Measurements from ENCODE around the gene SENP1. TPM values are rescaled to one million over a fixed set of nuclear protein-coding genes. Genes with fewer than 3 reads are reported as not detected.

SENP1 gene
- total RNA-seq, 1 experiment from 2014 or later = 17.7 TPM

GRCh38 chr12:48067250-48067938 lies 38.5 kb downstream of the SENP1 start:
- CTCF ChIA-PET = no interaction called here
- no TSS peak for BruUV-seq (replicated peaks)
- intact Hi-C loops (cut with micrococcal nuclease; ENCODE audit: unreplicated experiment) = no loop called here
- H3K27me3 Mint-ChIP-seq (ENCODE audit: unreplicated experiment) = no peaks in the 10 kb centered on the region
- no peak for DNase-seq
- H3K9me3 Mint-ChIP-seq (ENCODE audit: low read depth, unreplicated experiment) = no peaks in the 10 kb centered on the region
- H3K4me3 Mint-ChIP-seq (ENCODE audit: low read depth, unreplicated experiment) = no peak overlapping the region
- H3K36me3 Mint-ChIP-seq (ENCODE audit: insufficient read depth, unreplicated experiment) = peaks cover 5% of the 10 kb centered on the region
- H3K27ac Mint-ChIP-seq (ENCODE audit: unreplicated experiment) = no peak overlapping the region
- TF ChIP-seq, protein P1, sequence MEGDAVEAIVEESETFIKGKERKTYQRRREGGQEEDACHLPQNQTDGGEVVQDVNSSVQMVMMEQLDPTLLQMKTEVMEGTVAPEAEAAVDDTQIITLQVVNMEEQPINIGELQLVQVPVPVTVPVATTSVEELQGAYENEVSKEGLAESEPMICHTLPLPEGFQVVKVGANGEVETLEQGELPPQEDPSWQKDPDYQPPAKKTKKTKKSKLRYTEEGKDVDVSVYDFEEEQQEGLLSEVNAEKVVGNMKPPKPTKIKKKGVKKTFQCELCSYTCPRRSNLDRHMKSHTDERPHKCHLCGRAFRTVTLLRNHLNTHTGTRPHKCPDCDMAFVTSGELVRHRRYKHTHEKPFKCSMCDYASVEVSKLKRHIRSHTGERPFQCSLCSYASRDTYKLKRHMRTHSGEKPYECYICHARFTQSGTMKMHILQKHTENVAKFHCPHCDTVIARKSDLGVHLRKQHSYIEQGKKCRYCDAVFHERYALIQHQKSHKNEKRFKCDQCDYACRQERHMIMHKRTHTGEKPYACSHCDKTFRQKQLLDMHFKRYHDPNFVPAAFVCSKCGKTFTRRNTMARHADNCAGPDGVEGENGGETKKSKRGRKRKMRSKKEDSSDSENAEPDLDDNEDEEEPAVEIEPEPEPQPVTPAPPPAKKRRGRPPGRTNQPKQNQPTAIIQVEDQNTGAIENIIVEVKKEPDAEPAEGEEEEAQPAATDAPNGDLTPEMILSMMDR (IDR thresholded peaks at IDR 0.05; ENCODE audit: unreplicated experiment) = no peak
- no peaks in the 10 kb centered on the region for H3K4me1 Mint-ChIP-seq (ENCODE audit: low read depth, unreplicated experiment)

- Mint-ChIP-seq H3K4me1 (ENCODE audit: low read depth, unreplicated experiment) (no peaks in the 10 kb centered on the region), H3K36me3 (ENCODE audit: insufficient read depth, unreplicated experiment) (peaks cover 5% of the 10 kb centered on the region), H3K4me3 (ENCODE audit: low read depth, unreplicated experiment) (no peak overlapping the region), H3K9me3 (ENCODE audit: low read depth, unreplicated experiment) (no peaks in the 10 kb centered on the region), H3K27ac (ENCODE audit: unreplicated experiment) (no peak overlapping the region), H3K27me3 (ENCODE audit: unreplicated experiment) (no peaks in the 10 kb centered on the region)
- intact Hi-C loops (cut with micrococcal nuclease; ENCODE audit: unreplicated experiment) = no loop called here
- TF ChIP-seq, protein P1 (IDR thresholded peaks at IDR 0.05; ENCODE audit: unreplicated experiment) = no peak
- BruUV-seq (replicated peaks) = no TSS peak
- no peak for DNase-seq
- CTCF ChIA-PET = no interaction called here
These were observed 40.8 kb downstream of the SENP1 start for GRCh38 chr12:48065041-48065440.

DNA sequence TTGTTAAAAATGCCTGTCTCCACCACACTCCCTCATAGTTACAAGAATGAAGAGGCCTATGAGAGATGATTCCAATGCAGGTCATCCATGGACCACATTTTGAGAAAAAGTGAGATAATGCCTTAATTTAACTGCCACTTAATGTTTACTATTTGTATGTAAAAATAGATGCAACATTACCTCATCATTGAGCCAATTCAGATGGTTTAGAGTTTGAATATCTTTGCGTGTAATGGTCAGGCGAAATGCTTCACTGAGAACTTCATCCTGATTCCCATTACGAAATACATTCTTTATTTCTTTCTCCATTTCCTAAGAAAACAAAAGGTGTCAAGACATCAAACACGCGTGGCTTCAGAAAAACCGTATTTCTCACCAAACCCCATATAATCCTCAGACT lies 42.3 kb downstream of the SENP1 start:
- no peaks in the 10 kb centered on the region for H3K27me3 Mint-ChIP-seq (ENCODE audit: unreplicated experiment)
- intact Hi-C loops (cut with micrococcal nuclease; ENCODE audit: unreplicated experiment) = no loop called here
- TF ChIP-seq, protein P1 (IDR thresholded peaks at IDR 0.05; ENCODE audit: unreplicated experiment) = no peak
- no peak overlapping the region for H3K27ac Mint-ChIP-seq (ENCODE audit: unreplicated experiment)
- peaks cover 5% of the 10 kb centered on the region for H3K36me3 Mint-ChIP-seq (ENCODE audit: insufficient read depth, unreplicated experiment)
- peaks cover 7% of the 10 kb centered on the region for H3K9me3 Mint-ChIP-seq (ENCODE audit: low read depth, unreplicated experiment)
- DNase-seq = no peak
- no TSS peak for BruUV-seq (replicated peaks)
- CTCF ChIA-PET = no interaction called here
- no peaks in the 10 kb centered on the region for H3K4me1 Mint-ChIP-seq (ENCODE audit: low read depth, unreplicated experiment)
- H3K4me3 Mint-ChIP-seq (ENCODE audit: low read depth, unreplicated experiment) = no peak overlapping the region

DNA sequence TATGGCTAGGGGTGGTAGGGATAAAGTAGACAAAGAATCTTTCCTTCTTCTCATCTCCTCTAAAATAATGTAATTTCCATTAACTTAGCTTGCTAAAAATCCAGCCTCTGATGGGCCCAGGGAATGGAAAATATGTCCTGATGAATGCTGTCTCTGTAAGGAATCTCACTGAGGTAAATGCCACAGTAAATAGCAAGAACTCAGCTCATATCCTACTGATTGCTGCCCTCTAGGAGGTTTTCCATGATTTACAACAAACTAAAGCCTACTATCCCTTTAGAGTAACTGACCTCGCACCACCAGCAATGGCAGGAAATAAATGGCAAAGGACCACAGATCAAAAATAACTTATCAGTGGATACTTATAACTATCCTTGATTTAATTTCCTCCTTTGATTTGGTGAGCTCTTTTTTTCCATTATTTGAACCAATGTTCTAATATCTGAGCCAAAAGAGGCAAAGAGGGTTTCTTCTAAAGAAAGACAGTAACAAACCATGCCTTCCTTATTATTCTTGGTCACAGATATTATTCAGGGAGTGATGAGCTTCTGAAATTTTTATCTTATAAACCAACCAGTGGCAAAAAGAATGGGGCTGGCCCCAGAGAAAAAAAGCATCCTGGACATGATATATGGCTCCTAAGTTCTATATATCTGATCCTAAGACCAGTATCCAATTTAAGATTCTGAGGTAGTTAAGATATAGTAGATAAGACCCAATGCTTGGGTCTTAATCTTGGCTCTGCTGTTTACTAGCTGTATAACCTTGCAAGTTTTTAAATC lies 43.8 kb downstream of the SENP1 start:
- TF ChIP-seq, protein P1 (IDR thresholded peaks at IDR 0.05; ENCODE audit: unreplicated experiment) = no peak
- intact Hi-C loops (cut with micrococcal nuclease; ENCODE audit: unreplicated experiment) = no loop called here
- no peaks in the 10 kb centered on the region for H3K4me1 Mint-ChIP-seq (ENCODE audit: low read depth, unreplicated experiment)
- H3K27ac Mint-ChIP-seq (ENCODE audit: unreplicated experiment) = no peak overlapping the region
- no peak overlapping the region for H3K4me3 Mint-ChIP-seq (ENCODE audit: low read depth, unreplicated experiment)
- DNase-seq = no peak
- CTCF ChIA-PET = no interaction called here
- no peaks in the 10 kb centered on the region for H3K27me3 Mint-ChIP-seq (ENCODE audit: unreplicated experiment)
- H3K36me3 Mint-ChIP-seq (ENCODE audit: insufficient read depth, unreplicated experiment) = peaks cover 5% of the 10 kb centered on the region
- no TSS peak for BruUV-seq (replicated peaks)
- peaks cover 11% of the 10 kb centered on the region for H3K9me3 Mint-ChIP-seq (ENCODE audit: low read depth, unreplicated experiment)
